Measurements from ENCODE around the gene MS4A18. TPM values are rescaled to one million over a fixed set of nuclear protein-coding genes. Genes with fewer than 3 reads are reported as not detected.

MS4A18 gene
- total RNA-seq, 2 experiments from 2014 or later, result not detected

- Mint-ChIP-seq H3K27ac (no peak overlapping the region), H3K4me3 (no peak overlapping the region), H3K36me3 (ENCODE audit: low read depth) (no peaks in the 10 kb centered on the region), H3K27me3 (peaks cover 6% of the 10 kb centered on the region), H3K9me3 (no peaks in the 10 kb centered on the region), H3K4me1 (ENCODE audit: low read depth) (peaks cover 6% of the 10 kb centered on the region)
- ATAC-seq, result no peak
- TF ChIP-seq CTCF (IDR thresholded peaks at IDR 0.05), result no peak
- ChIA-PET POLR2A (interaction anchor here (1.2 kb wide), 1 partner anchor 10 kb away, joined by 4 read pairs; no protein-coding TSS in a partner anchor), CTCF (interaction anchor here (0.7 to 1.6 kb wide), 3 partner anchors 13 to 129 kb away, joined by 3 to 5 read pairs (median 5); partner anchors contain the start of gene MS4A15)
- intact Hi-C loops (cut with micrococcal nuclease), result loop anchor here (10.0 kb wide), 1 partner anchor 55 kb away; no protein-coding TSS in a partner anchor
- DNase-seq, result no peak
Observed at GRCh38 chr11:60769811-60770210, 45.3 kb downstream of the MS4A18 start.

GRCh38 chr11:60771146-60771545 is 46.6 kb downstream of the MS4A18 start:
- H3K27me3 Mint-ChIP-seq, result peaks cover 4% of the 10 kb centered on the region
- no peak for TF ChIP-seq CTCF (IDR thresholded peaks at IDR 0.05)
- H3K27ac Mint-ChIP-seq, result no peak overlapping the region
- ChIA-PET CTCF (interaction anchor here (11.7 kb wide), 1 partner anchor 7 kb away, joined by 116 read pairs; no protein-coding TSS in a partner anchor), POLR2A (no interaction called here)
- peaks cover 11% of the 10 kb centered on the region for H3K4me1 Mint-ChIP-seq (ENCODE audit: low read depth)
- H3K36me3 Mint-ChIP-seq (ENCODE audit: low read depth), result no peaks in the 10 kb centered on the region
- DNase-seq (no peak), ATAC-seq (no peak)
- intact Hi-C loops (cut with micrococcal nuclease), result no loop called here
- no peak overlapping the region for H3K4me3 Mint-ChIP-seq
- H3K9me3 Mint-ChIP-seq, result no peaks in the 10 kb centered on the region

- no peak for DNase-seq
- POLR2A ChIA-PET, result no interaction called here
Observed at GRCh38 chr11:60771879-60772525, 47.5 kb downstream of the MS4A18 start.

GRCh38 chr11:60772666-60773065 is 48.1 kb downstream of the MS4A18 start:
- ChIA-PET CTCF (interaction anchor here (11.7 kb wide), 1 partner anchor 8 kb away, joined by 116 read pairs; no protein-coding TSS in a partner anchor), POLR2A (no interaction called here)

More at GRCh38 chr11:60771879-60772525, 47.5 kb downstream of the MS4A18 start:
- intact Hi-C loops (cut with micrococcal nuclease), result no loop called here
- Mint-ChIP-seq H3K27ac (no peak overlapping the region), H3K36me3 (ENCODE audit: low read depth) (no peaks in the 10 kb centered on the region), H3K4me3 (no peak overlapping the region), H3K27me3 (peaks cover 2% of the 10 kb centered on the region), H3K9me3 (no peaks in the 10 kb centered on the region), H3K4me1 (ENCODE audit: low read depth) (peaks cover 11% of the 10 kb centered on the region)
- TF ChIP-seq CTCF (IDR thresholded peaks at IDR 0.05), result no peak
- CTCF ChIA-PET, result interaction anchor here (11.7 kb wide), 1 partner anchor 8 kb away, joined by 116 read pairs; no protein-coding TSS in a partner anchor
- ATAC-seq, result no peak

More at GRCh38 chr11:60772666-60773065, 48.1 kb downstream of the MS4A18 start:
- Mint-ChIP-seq H3K27me3 (no peaks in the 10 kb centered on the region), H3K4me1 (ENCODE audit: low read depth) (peaks cover 11% of the 10 kb centered on the region), H3K4me3 (no peak overlapping the region), H3K27ac (no peak overlapping the region), H3K9me3 (no peaks in the 10 kb centered on the region), H3K36me3 (ENCODE audit: low read depth) (no peaks in the 10 kb centered on the region)
- intact Hi-C loops (cut with micrococcal nuclease), result no loop called here
- DNase-seq (no peak), ATAC-seq (no peak)
- TF ChIP-seq CTCF (IDR thresholded peaks at IDR 0.05), result no peak
